Endodermal cell (in vitro differentiated cells): ENCODE data around the gene LRBA. TPM values are rescaled to one million over a fixed set of nuclear protein-coding genes. Genes with fewer than 3 reads are reported as not detected.

ENCODE experiments used
- DNase-seq: peaks from one replicate; pipeline ENCODE4 v3.0.0-alpha.2; 2017
- H3K27ac ChIP-seq: 2 replicates; pipeline ENCODE4 v1.5.1; 2013; ENCODE audit warnings: mild to moderate bottlenecking, low read depth, low read length, moderate library complexity
- H3K27me3 ChIP-seq: 2 replicates; pipeline ENCODE4 v1.6.1; 2013; ENCODE audit warnings: mild to moderate bottlenecking, low read length, moderate library complexity; ENCODE audit not compliant: insufficient read depth, control insufficient read depth, poor library complexity, severe bottlenecking
- H3K36me3 ChIP-seq: 2 replicates; pipeline ENCODE4 v1.7.0; 2013; ENCODE audit warnings: mild to moderate bottlenecking, low read length, moderate library complexity; ENCODE audit not compliant: control insufficient read depth, insufficient read depth
- H3K4me1 ChIP-seq: one replicate; pipeline ENCODE4 v1.7.0; 2013; ENCODE audit warnings: low read length; ENCODE audit not compliant: control insufficient read depth, insufficient read depth
- H3K4me3 ChIP-seq: 2 replicates; pipeline ENCODE4 v1.5.1; 2013; ENCODE audit warnings: mild to moderate bottlenecking, low read length, moderate library complexity
- H3K9ac ChIP-seq: 2 replicates; pipeline ENCODE4 v1.6.1; 2013; ENCODE audit warnings: mild to moderate bottlenecking, low read length, moderate library complexity; ENCODE audit not compliant: poor library complexity, severe bottlenecking; ENCODE audit errors: extremely low read depth
- H3K9me3 ChIP-seq: 2 replicates; pipeline ENCODE4 v1.6.1; 2013; ENCODE audit warnings: mild to moderate bottlenecking, low read length, moderate library complexity; ENCODE audit not compliant: control insufficient read depth
- H3K27ac Mint-ChIP-seq: 2 replicates; pipeline ENCODE4 v1.8.0; 2020; ENCODE audit warnings: mixed read lengths
- H3K27me3 Mint-ChIP-seq: 2 replicates; pipeline ENCODE4 v1.8.0; 2021; ENCODE audit warnings: mild to moderate bottlenecking, mixed read lengths; ENCODE audit not compliant: insufficient read depth
- H3K36me3 Mint-ChIP-seq: 2 replicates; pipeline ENCODE4 v1.8.0; 2020; ENCODE audit warnings: low read depth, mixed read lengths
- H3K4me1 Mint-ChIP-seq: 2 replicates; pipeline ENCODE4 v1.8.0; 2020; ENCODE audit warnings: mixed read lengths
- H3K4me3 Mint-ChIP-seq: 2 replicates; pipeline ENCODE4 v1.8.0; 2020; ENCODE audit warnings: mild to moderate bottlenecking, moderate library complexity, mixed read lengths
- H3K9me3 Mint-ChIP-seq: 2 replicates; pipeline ENCODE4 v1.8.0; 2020; ENCODE audit warnings: mild to moderate bottlenecking, mixed read lengths
- WGBS, 2 experiments: methylation state at CpG; one replicate each; pipeline versions ENCODE4 v1.1.5 to v1.1.7; 2013; ENCODE audit warnings: missing lambda C conversion rate in 2 of 2, mixed read lengths in 1 of 2; ENCODE audit not compliant: insufficient coverage in 1 of 2, insufficient read length in 1 of 2; 5-methylcytosine and 5-hydroxymethylcytosine counted together
- total RNA-seq, 2 donors: library from RNA; stranded (reverse); fragmentation: NEBNext Ultra II Directional in 1 of 2; extraction: Animal tissue kit (Norgen Biotek cat#: 25700) in 1 of 2; gene quantifications; 2 replicates in 1 of 2; 3 replicates in 1 of 2; pipeline ENCODE4 v1.2.1, GENCODE V29; 2021
- TF ChIP-seq, protein P1 (sequence below): fragments of 200-600 bp; sonication (generic); conservative IDR thresholded peaks from 2 replicates; pipeline ENCODE4 v1.5.0; 2021; ENCODE audit warnings: antibody characterized with exemption, mild to moderate bottlenecking

The LRBA gene
- total RNA-seq, 2 donors from 2014 or later, result 77.3 to 95.9 TPM

- H3K9me3 Mint-ChIP-seq, result no peaks in the 10 kb centered on the region
- H3K27ac Mint-ChIP-seq, result no peak overlapping the region
- no peaks in the 10 kb centered on the region for H3K36me3 ChIP-seq
- no peak overlapping the region for H3K4me3 ChIP-seq
- H3K27ac ChIP-seq, result no peak overlapping the region
- H3K36me3 Mint-ChIP-seq, result no peaks in the 10 kb centered on the region
- TF ChIP-seq, protein P1, sequence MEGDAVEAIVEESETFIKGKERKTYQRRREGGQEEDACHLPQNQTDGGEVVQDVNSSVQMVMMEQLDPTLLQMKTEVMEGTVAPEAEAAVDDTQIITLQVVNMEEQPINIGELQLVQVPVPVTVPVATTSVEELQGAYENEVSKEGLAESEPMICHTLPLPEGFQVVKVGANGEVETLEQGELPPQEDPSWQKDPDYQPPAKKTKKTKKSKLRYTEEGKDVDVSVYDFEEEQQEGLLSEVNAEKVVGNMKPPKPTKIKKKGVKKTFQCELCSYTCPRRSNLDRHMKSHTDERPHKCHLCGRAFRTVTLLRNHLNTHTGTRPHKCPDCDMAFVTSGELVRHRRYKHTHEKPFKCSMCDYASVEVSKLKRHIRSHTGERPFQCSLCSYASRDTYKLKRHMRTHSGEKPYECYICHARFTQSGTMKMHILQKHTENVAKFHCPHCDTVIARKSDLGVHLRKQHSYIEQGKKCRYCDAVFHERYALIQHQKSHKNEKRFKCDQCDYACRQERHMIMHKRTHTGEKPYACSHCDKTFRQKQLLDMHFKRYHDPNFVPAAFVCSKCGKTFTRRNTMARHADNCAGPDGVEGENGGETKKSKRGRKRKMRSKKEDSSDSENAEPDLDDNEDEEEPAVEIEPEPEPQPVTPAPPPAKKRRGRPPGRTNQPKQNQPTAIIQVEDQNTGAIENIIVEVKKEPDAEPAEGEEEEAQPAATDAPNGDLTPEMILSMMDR, result no peak
- no peaks in the 10 kb centered on the region for H3K27me3 ChIP-seq
- H3K4me1 Mint-ChIP-seq, result peaks cover 3% of the 10 kb centered on the region
- H3K9ac ChIP-seq, result no peak overlapping the region
- WGBS, 2 experiments, result 94% methylated on average over 2 of the region's 2 CpGs; no CpG with 5 or more reads in 1 of the 2 experiments
- no peak for DNase-seq
- no peaks in the 10 kb centered on the region for H3K4me1 ChIP-seq
- H3K4me3 Mint-ChIP-seq, result no peak overlapping the region
- H3K9me3 ChIP-seq, result no peaks in the 10 kb centered on the region
- no peaks in the 10 kb centered on the region for H3K27me3 Mint-ChIP-seq
Observed at GRCh38 chr4:151035328-151035727, 20.2 kb upstream of the LRBA start.

DNA sequence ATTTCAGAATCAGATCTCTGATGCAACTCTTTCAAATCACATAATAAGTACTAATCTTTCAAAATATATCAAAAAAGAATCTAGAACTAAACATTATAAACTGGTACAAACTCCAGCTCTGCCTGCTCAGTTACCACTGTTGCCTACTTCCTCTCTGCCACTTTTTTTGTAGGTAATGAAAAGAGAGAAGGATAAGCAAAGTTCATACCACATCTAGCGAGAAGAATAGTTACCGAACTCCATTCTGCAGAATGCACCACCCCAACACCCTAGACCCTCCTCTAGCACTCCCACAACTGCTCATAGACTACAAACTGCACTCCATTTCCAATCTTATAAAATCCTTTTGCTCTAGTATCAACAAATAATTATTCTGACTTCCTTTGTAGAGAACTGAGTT, 19.7 kb upstream of the LRBA start:
- H3K4me3 Mint-ChIP-seq, result no peak overlapping the region
- H3K9ac ChIP-seq, result no peak overlapping the region
- H3K9me3 Mint-ChIP-seq, result no peaks in the 10 kb centered on the region
- no peak overlapping the region for H3K27ac Mint-ChIP-seq
- TF ChIP-seq, protein P1, result no peak
- no peak overlapping the region for H3K4me3 ChIP-seq
- no peaks in the 10 kb centered on the region for H3K9me3 ChIP-seq
- H3K36me3 Mint-ChIP-seq, result no peaks in the 10 kb centered on the region
- H3K36me3 ChIP-seq, result no peaks in the 10 kb centered on the region
- no peak for DNase-seq
- no peaks in the 10 kb centered on the region for H3K27me3 ChIP-seq
- H3K27ac ChIP-seq, result no peak overlapping the region
- H3K4me1 Mint-ChIP-seq, result peaks cover 3% of the 10 kb centered on the region
- no peaks in the 10 kb centered on the region for H3K27me3 Mint-ChIP-seq
- WGBS, 2 experiments, result 92% methylated on average over 2 of the region's 2 CpGs; no CpG with 5 or more reads in 1 of the 2 experiments
- no peaks in the 10 kb centered on the region for H3K4me1 ChIP-seq

DNA sequence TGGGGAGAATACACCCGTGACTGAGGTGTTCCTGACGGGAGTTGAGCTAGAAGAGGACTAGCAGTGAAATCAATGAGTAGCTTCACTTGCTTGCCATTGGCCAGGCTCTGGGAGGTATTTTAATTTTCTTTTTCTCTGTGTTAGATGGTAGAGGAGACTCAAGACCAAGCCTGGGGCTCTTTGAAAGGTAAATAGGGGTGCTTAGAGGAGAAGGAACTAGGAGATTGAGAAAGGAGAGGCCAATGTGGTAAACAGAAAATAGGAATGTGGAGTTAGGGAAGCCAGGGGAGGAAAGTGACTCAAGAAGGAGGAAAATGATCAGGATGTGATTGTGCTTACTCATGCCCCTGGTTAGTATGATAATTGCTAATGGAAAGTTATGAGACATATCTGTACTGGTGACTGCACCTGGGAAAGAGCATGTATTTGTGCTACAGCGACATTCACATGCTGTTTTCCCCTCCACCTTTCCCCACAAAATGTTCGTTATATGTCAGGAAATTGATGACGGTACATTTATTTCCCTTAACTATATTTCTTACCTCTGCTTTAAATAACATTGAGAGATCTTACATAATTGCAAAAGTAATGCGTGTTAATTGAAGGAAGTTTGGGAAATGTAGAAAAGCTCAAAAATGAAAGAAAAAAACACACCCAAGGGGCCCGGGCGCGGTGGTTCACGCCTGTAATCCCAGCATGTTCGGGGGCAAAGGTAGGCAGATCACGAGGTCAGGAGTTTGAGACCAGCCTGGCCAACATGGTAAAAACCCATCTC, 16.9 kb upstream of the LRBA start:
- Histone ChIP-seq H3K9ac (no peak overlapping the region), H3K27ac (no peak overlapping the region), H3K4me3 (no peak overlapping the region), H3K9me3 (no peaks in the 10 kb centered on the region), H3K4me1 (no peaks in the 10 kb centered on the region), H3K27me3 (no peaks in the 10 kb centered on the region), H3K36me3 (no peaks in the 10 kb centered on the region)
- DNase-seq, result no peak
- Mint-ChIP-seq H3K27me3 (no peaks in the 10 kb centered on the region), H3K36me3 (no peaks in the 10 kb centered on the region), H3K4me3 (no peak overlapping the region), H3K4me1 (peaks cover 3% of the 10 kb centered on the region), H3K9me3 (no peaks in the 10 kb centered on the region), H3K27ac (peak overlapping the region; percentile 35)
- TF ChIP-seq, protein P1, result no peak
- WGBS, 2 experiments, result 88 to 95% methylated on average over 7 to 12 of the region's 12 CpGs
